Stimulated activated naive CD8-positive, alpha-beta T cell treated with anti-CD3 and anti-CD28 coated beads, Interleukin-15, amount 100 ng/mL, for 72 hours (primary cell): Measurements from ENCODE around the gene CEP85L.

Experiments used
- ATAC-seq: fragments of 150-1000 bp; cut with Tn5 transposase; 2 replicates; pipeline ENCODE4 v1.10.0; 2021; ENCODE audit warnings: mild to moderate bottlenecking, moderate library complexity
- DNase-seq, 2 donors: peaks; one replicate each; pipeline ENCODE4 v3.0.0; 2021 to 2022
- H3K27ac Mint-ChIP-seq, 2 donors: one replicate each; pipeline ENCODE4 v1.8.0; 2022; ENCODE audit warnings: mild to moderate bottlenecking in 2 of 2, mixed read lengths in 2 of 2, moderate library complexity in 2 of 2
- H3K27me3 Mint-ChIP-seq: one replicate; pipeline ENCODE4 v1.8.0; 2022; ENCODE audit warnings: mixed read lengths
- H3K4me1 Mint-ChIP-seq: one replicate; pipeline ENCODE4 v1.8.0; 2022; ENCODE audit warnings: mild to moderate bottlenecking, mixed read lengths
- H3K4me3 Mint-ChIP-seq, 2 donors: one replicate each; pipeline ENCODE4 v1.8.0; 2022; ENCODE audit warnings: mild to moderate bottlenecking in 2 of 2, mixed read lengths in 2 of 2, moderate library complexity in 1 of 2
- H3K9me3 Mint-ChIP-seq, 2 donors: one replicate each; pipeline ENCODE4 v1.8.0; 2022; ENCODE audit warnings: mixed read lengths in 2 of 2

Gene CEP85L

GRCh38 chr6:118669561-118669960 is 18.2 kb upstream of the CEP85L start:
- H3K9me3 Mint-ChIP-seq, result no peaks in the 10 kb centered on the region
- H3K27me3 Mint-ChIP-seq, result no peaks in the 10 kb centered on the region
- H3K4me1 Mint-ChIP-seq, result peaks cover 80% of the 10 kb centered on the region
- DNase-seq (no peak), ATAC-seq (no peak)
- H3K4me3 Mint-ChIP-seq, result no peak overlapping the region
- peak overlapping the region in 1 of 2 donors; percentile 66 for H3K27ac Mint-ChIP-seq

- H3K4me1 Mint-ChIP-seq, result peaks cover 87% of the 10 kb centered on the region
- H3K27ac Mint-ChIP-seq, result no peak overlapping the region
- H3K27me3 Mint-ChIP-seq, result no peaks in the 10 kb centered on the region
- H3K9me3 Mint-ChIP-seq, result no peaks in the 10 kb centered on the region
- no peak for ATAC-seq
- no peak overlapping the region for H3K4me3 Mint-ChIP-seq
- no peak for DNase-seq
Observed at GRCh38 chr6:118668761-118669385, 17.5 kb upstream of the CEP85L start.

- H3K4me1 Mint-ChIP-seq, result peaks cover 84% of the 10 kb centered on the region
- no peak overlapping the region for H3K4me3 Mint-ChIP-seq
- ATAC-seq, result no peak
Observed at GRCh38 chr6:118667988-118668387, 16.6 kb upstream of the CEP85L start.

GRCh38 chr6:118665011-118665410 is 13.6 kb upstream of the CEP85L start:
- peak overlapping the region; percentile 73 to 87 for H3K4me3 Mint-ChIP-seq
- no peaks in the 10 kb centered on the region for H3K27me3 Mint-ChIP-seq
- DNase-seq (no peak), ATAC-seq (peak; percentile 58)
- no peaks in the 10 kb centered on the region for H3K9me3 Mint-ChIP-seq
- peak overlapping the region; percentile 77 to 98 for H3K27ac Mint-ChIP-seq
- peaks cover 88% of the 10 kb centered on the region for H3K4me1 Mint-ChIP-seq

More at GRCh38 chr6:118667988-118668387, 16.6 kb upstream of the CEP85L start:
- Mint-ChIP-seq H3K27me3 (no peaks in the 10 kb centered on the region), H3K9me3 (no peaks in the 10 kb centered on the region), H3K27ac (no peak overlapping the region)
- no peak for DNase-seq

GRCh38 chr6:118663993-118664985 is 12.9 kb upstream of the CEP85L start:
- Mint-ChIP-seq H3K4me3 (peak overlapping the region; percentile 73 to 87), H3K9me3 (no peaks in the 10 kb centered on the region), H3K27ac (peak overlapping the region; percentile 79 to 98), H3K27me3 (no peaks in the 10 kb centered on the region), H3K4me1 (peaks cover 88% of the 10 kb centered on the region)
- DNase-seq (no peak), ATAC-seq (no peak)

- Mint-ChIP-seq H3K27ac (no peak overlapping the region), H3K4me1 (peaks cover 78% of the 10 kb centered on the region), H3K4me3 (no peak overlapping the region), H3K27me3 (no peaks in the 10 kb centered on the region), H3K9me3 (no peaks in the 10 kb centered on the region)
- no peak for ATAC-seq
- DNase-seq, result no peak
Observed at GRCh38 chr6:118661831-118662230, 10.4 kb upstream of the CEP85L start.

GRCh38 chr6:118660218-118660569 is 8.8 kb upstream of the CEP85L start:
- no peaks in the 10 kb centered on the region for H3K9me3 Mint-ChIP-seq
- DNase-seq (peak; percentile 60 to 69), ATAC-seq (peak; percentile 74)
- peak overlapping the region; percentile 46 to 53 for H3K4me3 Mint-ChIP-seq
- H3K27ac Mint-ChIP-seq, result peak overlapping the region; percentile 27 to 93
- no peaks in the 10 kb centered on the region for H3K27me3 Mint-ChIP-seq
- H3K4me1 Mint-ChIP-seq, result peaks cover 79% of the 10 kb centered on the region

- ATAC-seq (peak; percentile 48), DNase-seq (no peak)
- peak overlapping the region; percentile 27 to 93 for H3K27ac Mint-ChIP-seq
- no peaks in the 10 kb centered on the region for H3K27me3 Mint-ChIP-seq
- H3K4me3 Mint-ChIP-seq, result peak overlapping the region; percentile 46 to 53
- no peaks in the 10 kb centered on the region for H3K9me3 Mint-ChIP-seq
- H3K4me1 Mint-ChIP-seq, result peaks cover 79% of the 10 kb centered on the region
Observed at GRCh38 chr6:118659513-118660217, 8.3 kb upstream of the CEP85L start.

GRCh38 chr6:118656847-118657451 is 5.6 kb upstream of the CEP85L start:
- H3K4me1 Mint-ChIP-seq, result peaks cover 74% of the 10 kb centered on the region
- peak overlapping the region; percentile 40 to 74 for H3K4me3 Mint-ChIP-seq
- DNase-seq, result no peak

DNA sequence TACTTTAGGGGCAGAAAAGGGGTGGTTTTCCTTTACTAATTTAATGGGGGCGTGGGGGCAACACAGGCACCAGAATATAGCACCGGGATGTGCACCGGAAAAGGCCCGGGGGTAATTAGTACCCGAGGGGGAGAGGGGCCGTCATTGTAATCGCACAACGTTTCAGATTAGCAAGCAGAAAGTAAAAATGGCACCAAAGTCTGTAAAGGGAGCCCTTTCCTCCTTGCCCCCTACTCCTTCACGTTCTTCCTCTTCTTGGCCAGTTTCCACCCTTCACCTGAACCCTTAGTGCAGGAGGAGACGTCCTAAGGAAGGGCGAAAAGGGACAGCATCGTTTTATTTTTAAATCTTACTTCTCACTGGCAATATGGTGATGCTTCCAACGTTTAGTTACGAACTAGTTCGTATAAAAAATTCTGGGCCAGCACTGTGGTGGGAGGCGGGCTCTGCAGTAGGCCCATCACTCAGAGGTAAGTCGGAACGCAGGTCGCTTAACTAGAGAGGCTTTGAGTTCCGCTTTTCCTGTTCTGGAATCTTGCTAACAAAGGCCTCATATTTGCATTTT is 742 bp upstream of the CEP85L start:
- peaks cover 57% of the 10 kb centered on the region for H3K4me1 Mint-ChIP-seq
- H3K4me3 Mint-ChIP-seq, result peak overlapping the region; percentile 89 to 97
- peak overlapping the region; percentile 95 to 99 for H3K27ac Mint-ChIP-seq
- H3K9me3 Mint-ChIP-seq, result no peaks in the 10 kb centered on the region
- DNase-seq (no peak), ATAC-seq (no peak)
- H3K27me3 Mint-ChIP-seq, result no peaks in the 10 kb centered on the region

More at GRCh38 chr6:118656847-118657451, 5.6 kb upstream of the CEP85L start:
- peak; percentile 68 for ATAC-seq
- no peaks in the 10 kb centered on the region for H3K9me3 Mint-ChIP-seq
- peak overlapping the region; percentile 65 to 87 for H3K27ac Mint-ChIP-seq
- H3K27me3 Mint-ChIP-seq, result no peaks in the 10 kb centered on the region

GRCh38 chr6:118650582-118651281 is 659 bp downstream of the CEP85L start:
- ATAC-seq (peak; percentile 67), DNase-seq (peak; percentile 59 to 67)
- H3K4me1 Mint-ChIP-seq, result peaks cover 52% of the 10 kb centered on the region
- H3K4me3 Mint-ChIP-seq, result peak overlapping the region; percentile 89 to 97
- H3K9me3 Mint-ChIP-seq, result no peaks in the 10 kb centered on the region
- H3K27me3 Mint-ChIP-seq, result no peaks in the 10 kb centered on the region
- peak overlapping the region; percentile 95 to 97 for H3K27ac Mint-ChIP-seq

- DNase-seq (no peak), ATAC-seq (no peak)
- Mint-ChIP-seq H3K27me3 (no peaks in the 10 kb centered on the region), H3K27ac (peak overlapping the region; percentile 27 to 97), H3K4me3 (peak overlapping the region; percentile 89 to 97), H3K4me1 (peaks cover 50% of the 10 kb centered on the region), H3K9me3 (no peaks in the 10 kb centered on the region)
Observed at GRCh38 chr6:118649918-118650581, 1.3 kb downstream of the CEP85L start.

DNA sequence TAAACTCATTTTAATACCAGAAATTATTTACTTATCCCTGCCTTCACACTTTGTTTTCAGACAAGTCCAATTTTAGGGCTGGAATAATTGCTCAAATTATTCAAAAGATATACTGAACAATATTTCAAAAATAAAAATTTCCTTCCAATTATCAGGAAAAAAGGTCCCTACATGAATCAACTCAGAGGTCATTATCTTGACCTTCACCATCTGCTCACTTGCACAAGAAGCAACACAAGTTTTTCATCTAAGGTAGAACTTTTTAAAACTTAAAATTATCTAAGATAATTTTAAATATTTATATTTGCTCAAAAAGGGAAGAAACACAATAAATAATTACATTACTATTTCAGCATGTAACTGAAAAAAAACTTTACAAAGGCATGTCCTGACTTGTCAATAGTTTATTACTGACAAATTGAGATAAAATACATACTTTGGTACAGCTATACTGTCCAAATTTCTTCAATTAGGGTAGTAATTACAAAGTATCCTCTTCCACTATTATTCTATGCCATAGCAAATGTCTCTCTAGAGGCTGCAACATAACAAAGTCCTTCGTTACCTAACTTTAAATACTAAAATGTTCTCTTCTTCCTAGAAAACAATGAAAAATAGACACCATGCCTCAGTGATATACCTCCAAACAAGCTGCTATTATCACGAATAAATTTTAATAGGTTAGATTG is 2.4 kb downstream of the CEP85L start:
- H3K9me3 Mint-ChIP-seq, result no peaks in the 10 kb centered on the region
- peak overlapping the region; percentile 89 to 97 for H3K4me3 Mint-ChIP-seq
- ATAC-seq, result no peak
- peaks cover 54% of the 10 kb centered on the region for H3K4me1 Mint-ChIP-seq
- no peaks in the 10 kb centered on the region for H3K27me3 Mint-ChIP-seq
- peak overlapping the region; percentile 8 to 57 for H3K27ac Mint-ChIP-seq
- DNase-seq, result no peak
